ENCODE results near the gene S100A6.
A peak's percentile ranks its signal among the peaks of the same experiment; 100 is the strongest.
"Not testable (repeated sequence)": the region's sequence is repeated elsewhere in the genome, so short reads cannot be mapped to it uniquely, and the experiment has no call there.

S100A6 gene

GRCh38 chr1:153535242-153536011 is at the start of gene S100A6:
S100A6 (minus strand) TSS chr1:153535991; CDS start chr1:153535339, 652 bp downstream.
- no peak for DNase-seq (ENCODE audit: low read depth in 2 of 2)

DNA sequence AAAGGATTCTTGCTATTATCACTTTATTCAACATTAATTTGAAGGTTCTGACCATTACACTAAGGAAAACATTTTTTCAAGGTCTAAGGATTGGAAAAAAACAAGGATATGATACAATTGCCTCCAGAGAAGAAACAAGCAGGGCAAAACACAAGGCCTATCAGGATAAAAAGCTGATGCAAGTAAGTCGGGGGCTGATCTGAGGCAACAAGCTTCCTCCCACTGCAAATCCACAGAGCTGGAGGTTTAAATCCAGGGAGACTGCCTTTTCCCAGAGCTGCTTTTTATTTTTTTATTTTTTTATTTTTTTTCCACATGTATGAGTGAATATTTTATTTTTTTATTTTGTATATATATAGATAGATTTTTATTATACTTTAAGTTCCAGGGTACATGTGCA is 49.2 kb upstream of the S100A6 start:
- DNase-seq (ENCODE audit: low read depth in 2 of 2) = no peak

DNA sequence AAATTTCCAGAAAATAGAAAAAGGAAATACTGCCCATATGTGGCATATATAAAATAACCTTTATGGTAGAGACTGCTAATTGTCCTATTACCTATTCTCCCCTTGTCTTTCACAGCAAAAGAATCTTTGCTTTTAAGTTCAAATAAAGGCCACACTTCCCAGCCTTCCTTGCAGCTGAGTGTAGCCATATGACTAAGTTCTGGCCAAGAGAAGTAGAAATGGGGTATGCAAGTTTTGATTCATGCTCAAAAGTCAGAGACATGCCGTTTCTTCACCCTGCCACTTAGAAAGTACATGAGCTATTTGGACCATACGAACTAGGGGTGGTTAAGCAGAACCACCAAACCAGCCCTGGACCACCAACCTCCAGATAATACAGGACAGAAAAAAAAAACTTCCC is 48.2 kb upstream of the S100A6 start:
- no peak for DNase-seq (ENCODE audit: low read depth in 2 of 2)

- DNase-seq (ENCODE audit: low read depth in 2 of 2) = not testable (repeated sequence)
Observed at GRCh38 chr1:153583514-153583913, 47.7 kb upstream of the S100A6 start.

- not testable (repeated sequence) for DNase-seq (ENCODE audit: low read depth in 2 of 2)
Observed at GRCh38 chr1:153582836-153583235, 47.0 kb upstream of the S100A6 start.

DNA sequence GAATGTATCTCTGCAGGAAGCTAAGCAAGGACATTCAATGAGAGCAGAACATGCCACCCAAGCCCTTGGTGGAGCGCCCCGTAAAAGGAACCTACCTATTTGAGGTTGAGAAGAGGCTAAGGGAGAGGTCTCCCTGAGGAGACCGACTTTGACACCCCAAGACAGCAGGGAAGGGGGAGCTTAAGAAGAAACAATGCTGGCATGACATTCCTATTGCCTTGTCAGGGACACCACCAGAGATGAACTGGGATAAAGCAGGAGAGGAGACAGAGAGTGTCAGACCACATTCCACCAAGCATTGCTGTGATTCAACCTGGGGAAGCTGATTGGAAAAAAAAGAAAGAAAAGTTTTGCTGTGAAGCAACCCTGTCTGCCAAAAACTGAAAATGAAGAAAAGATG is 43.1 kb upstream of the S100A6 start:
- DNase-seq (ENCODE audit: low read depth in 2 of 2) = no peak

DNA sequence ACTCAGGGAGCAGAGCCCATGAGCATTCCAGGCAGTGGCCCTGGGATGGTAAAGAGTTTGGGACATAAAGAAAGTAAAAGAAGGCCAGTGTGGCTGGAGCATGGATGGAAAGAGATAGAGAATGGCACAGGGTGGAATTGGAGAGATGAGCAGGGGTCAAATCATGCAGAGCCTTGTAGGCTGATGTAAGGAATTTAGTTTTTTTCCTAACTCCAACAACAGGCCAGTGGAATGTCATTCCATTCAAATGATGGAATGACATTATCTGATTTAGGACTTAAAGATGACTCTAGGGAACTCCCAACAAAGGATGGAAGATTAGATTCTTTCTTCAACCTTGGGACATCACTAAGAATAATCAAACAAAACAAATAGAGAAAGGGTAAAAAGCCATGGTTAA is 42.7 kb upstream of the S100A6 start:
- DNase-seq (ENCODE audit: low read depth in 2 of 2) = no peak

DNA sequence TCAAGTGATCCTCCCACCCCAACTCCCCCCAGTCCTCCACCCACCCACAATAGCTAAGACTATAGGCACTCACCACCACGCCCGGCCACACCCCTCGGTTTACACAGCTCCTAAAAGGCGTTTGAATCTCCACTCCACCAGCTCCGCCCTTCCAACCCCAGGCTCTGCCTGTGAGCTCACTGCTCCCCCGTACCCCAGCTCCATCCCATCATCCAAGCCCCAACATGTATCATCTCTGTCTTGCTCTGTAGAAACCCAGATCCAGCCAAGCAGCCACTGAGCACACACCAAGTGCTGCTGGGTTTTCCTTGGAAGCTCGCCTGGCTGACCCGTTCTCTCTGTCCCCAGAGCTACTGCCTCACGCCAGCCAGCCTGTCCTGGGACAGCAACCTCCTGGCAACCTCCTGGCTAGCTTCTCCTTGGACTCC is 41.8 kb upstream of the S100A6 start:
- DNase-seq (ENCODE audit: low read depth in 2 of 2) = no peak

- DNase-seq (ENCODE audit: low read depth in 2 of 2) = no peak
Observed at GRCh38 chr1:153577138-153577537, 41.3 kb upstream of the S100A6 start.

DNA sequence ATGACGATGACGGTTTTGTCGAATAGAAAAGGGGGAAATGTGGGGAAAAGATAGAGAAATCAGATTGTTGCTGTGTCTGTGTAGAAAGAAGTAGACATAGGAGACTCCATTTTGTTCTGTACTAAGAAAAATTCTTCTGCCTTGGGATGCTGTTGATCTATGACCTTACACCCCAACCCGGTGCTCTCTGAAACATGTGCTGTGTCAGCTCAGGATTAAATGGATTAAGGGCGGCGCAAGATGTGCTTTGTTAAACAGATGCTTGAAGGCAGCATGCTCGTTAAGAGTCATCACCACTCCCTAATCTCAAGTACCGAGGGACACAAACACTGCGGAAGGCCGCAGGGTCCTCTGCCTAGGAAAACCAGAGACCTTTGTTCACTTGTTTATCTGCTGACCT is 39.7 kb upstream of the S100A6 start:
- DNase-seq (ENCODE audit: low read depth in 2 of 2) = not testable (repeated sequence)

DNA sequence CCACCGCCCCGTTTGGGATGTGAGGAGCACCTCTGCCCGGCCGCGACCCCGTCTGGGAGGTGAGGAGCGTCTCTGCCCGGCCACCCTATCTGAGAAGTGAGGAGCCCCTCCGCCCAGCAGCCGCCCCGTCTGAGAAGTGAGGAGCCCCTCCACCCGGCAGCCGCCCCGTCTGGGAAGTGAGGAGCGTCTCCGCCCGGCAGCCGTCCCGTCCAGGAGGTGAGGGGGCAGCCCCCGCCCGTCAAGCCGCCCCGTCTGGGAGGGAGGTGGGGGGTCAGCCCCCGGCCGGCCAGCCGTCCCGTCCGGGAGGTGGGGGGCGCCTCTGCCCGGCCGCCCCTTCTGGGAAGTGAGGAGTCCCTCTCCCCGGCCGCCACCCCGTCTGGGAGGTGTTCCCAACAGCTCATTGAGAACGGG is 39.3 kb upstream of the S100A6 start:
- DNase-seq (ENCODE audit: low read depth in 2 of 2) = not testable (repeated sequence)

- DNase-seq (ENCODE audit: low read depth in 2 of 2) = no peak
Observed at GRCh38 chr1:153573351-153573750, 37.6 kb upstream of the S100A6 start.

- DNase-seq (ENCODE audit: low read depth in 2 of 2) = peak in 1 of 2 donors; percentile 45
Observed at GRCh38 chr1:153572569-153573015, 36.8 kb upstream of the S100A6 start.

- DNase-seq (ENCODE audit: low read depth in 2 of 2) = no peak
Observed at GRCh38 chr1:153571706-153572105, 35.9 kb upstream of the S100A6 start.

- DNase-seq (ENCODE audit: low read depth in 2 of 2) = no peak
Observed at GRCh38 chr1:153570874-153571273, 35.1 kb upstream of the S100A6 start.

- no peak for DNase-seq (ENCODE audit: low read depth in 2 of 2)
Observed at GRCh38 chr1:153569465-153569864, 33.7 kb upstream of the S100A6 start.

DNA sequence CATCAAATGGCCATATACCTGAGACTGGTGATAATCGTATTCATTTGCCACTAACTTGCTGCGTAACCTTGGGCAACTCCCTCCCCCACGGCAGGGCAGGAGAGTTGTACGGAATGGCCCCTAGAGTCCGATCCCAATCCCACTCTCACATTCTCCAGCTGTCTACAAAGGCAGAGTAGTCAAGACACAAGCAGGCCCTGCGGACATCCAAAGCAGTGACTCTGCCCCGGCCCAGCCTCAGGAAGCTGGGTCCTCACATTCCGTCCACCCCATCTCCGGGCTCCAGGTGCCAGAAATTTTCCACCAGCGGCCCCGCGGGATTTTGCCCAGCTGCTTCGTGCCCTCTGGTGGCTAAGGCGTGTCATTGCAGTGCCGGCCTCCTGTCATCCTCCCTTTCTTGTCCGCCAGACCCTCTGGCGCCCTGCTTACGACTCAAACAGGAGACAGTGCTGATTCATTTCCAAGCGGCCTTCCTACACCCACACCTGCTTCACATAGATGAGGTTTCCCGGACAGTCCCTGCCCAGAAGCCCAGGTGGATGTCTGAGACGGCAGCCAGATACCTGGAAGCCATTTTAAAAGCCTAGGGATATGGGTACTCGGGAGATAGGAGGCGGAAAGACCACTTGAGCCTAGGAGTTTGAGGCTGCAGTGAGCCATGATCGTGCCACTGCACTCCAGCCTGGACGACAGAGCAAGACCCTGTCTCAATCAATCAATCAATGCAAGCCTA is 32.7 kb upstream of the S100A6 start:
- peak; percentile 70 to 86 for DNase-seq (ENCODE audit: low read depth in 2 of 2)

- DNase-seq (ENCODE audit: low read depth in 2 of 2) = peak in 1 of 2 donors; percentile 31
Observed at GRCh38 chr1:153567621-153568366, 32.0 kb upstream of the S100A6 start.

DNA sequence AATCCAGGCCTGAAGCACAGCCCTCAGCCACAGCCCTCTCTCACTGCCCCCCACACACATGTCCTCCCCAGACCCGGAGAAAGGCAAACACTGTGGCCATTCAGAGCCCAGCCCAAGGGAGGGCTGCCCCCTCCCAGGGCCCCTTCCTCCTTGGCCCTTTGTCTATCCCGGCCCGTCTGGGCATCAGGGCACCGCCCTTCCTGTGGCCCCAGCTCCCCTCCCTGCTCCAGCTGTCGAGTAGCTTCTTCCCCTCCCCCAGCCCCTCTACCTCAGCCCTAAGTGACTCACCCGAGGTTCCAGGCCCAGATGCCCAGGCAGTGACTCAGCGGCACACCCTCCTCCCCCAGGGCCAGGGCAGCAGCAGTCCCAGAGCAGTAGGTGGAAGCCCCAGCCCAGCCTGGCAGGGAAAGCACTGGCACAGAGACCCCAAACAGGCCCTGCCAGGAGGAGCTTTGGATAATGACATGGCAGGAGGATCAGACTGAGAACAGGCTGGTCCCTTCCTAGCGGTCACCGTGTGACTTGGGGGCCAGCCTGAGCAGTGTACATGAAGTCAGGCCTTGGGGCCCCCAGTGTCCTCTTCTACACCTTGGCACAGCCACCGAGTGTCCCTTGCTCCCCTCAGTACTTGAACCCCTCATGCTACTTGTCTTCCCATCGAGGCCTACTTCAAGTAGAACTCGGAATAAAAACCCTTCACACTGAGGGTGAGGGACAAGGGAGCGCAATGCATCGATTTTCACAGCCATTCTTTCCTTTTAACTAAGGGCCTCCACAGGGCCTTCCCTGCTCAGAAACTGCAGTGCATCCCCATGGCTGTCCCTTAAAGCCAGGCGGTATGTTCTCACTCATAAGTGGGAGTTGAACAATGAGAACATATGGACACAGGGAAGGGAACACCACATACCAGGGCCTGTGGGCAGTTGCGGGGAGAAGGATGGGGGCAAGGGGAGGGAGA is 30.9 kb upstream of the S100A6 start:
- DNase-seq (ENCODE audit: low read depth in 2 of 2) = peak; percentile 81 to 83

DNA sequence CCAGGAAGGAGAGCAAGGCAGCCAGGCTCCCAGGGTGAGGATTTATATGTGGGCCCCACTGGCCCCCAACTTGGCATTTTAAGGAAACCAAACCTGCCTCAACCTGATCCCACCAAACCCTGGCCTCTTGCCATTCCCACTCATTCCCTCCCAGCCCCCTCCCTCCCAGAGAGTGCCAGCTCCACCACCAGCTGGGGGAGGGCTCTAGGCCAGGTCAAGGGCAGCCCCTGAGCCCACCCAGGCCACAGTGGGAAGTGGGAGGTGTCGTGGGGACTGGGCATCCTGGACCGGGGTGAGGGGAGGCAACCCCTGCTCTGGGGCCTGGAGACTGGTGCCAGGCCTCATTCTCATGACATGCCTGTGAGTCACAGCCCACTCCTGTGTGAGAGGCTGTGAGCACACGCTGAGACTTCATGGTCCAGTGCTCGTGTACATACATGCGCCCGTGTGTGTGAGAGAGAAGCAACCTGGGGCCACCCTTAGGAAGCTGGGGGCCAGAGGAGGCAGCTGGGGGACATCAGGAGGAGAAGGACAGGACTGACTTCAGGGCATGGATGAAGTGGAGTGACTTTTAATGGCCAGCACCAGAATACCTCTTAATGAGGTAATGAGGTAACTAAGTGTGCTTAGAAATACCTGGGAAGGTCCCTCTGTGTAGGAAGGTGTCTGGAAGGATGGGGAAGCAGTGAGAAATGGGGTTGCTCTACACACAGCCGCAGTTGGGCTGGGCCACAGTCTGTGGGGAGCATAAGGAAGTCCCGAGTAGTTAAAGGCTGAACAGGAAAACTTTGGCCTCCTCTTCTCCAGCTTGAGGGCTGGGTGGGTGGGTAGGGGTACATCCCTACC is 30.0 kb upstream of the S100A6 start, which contains the start of gene S100A2:
TSS of gene S100A2 (minus strand) at position 316 of the 846 bp plus-strand sequence. CDS start 1,967 bp downstream, outside the sequence.
- DNase-seq (ENCODE audit: low read depth in 2 of 2) = peak in 1 of 2 donors; percentile 39

All from activated CD4-positive, alpha-beta T cell treated with anti-CD3 and anti-CD28 coated beads for 24 hours (primary cell).